Anterior cingulate cortex (tissue), 58 donors: ENCODE results near the gene MYL4.
"Not testable (repeated sequence)": the region's sequence is repeated elsewhere in the genome, so short reads cannot be mapped to it uniquely, and the experiment has no call there.

Source experiments
- DNase-seq, 58 donors: peaks; one replicate each; lab custom pipeline; 2025; lab: John Stamatoyannopoulos, UW

Gene MYL4

DNA sequence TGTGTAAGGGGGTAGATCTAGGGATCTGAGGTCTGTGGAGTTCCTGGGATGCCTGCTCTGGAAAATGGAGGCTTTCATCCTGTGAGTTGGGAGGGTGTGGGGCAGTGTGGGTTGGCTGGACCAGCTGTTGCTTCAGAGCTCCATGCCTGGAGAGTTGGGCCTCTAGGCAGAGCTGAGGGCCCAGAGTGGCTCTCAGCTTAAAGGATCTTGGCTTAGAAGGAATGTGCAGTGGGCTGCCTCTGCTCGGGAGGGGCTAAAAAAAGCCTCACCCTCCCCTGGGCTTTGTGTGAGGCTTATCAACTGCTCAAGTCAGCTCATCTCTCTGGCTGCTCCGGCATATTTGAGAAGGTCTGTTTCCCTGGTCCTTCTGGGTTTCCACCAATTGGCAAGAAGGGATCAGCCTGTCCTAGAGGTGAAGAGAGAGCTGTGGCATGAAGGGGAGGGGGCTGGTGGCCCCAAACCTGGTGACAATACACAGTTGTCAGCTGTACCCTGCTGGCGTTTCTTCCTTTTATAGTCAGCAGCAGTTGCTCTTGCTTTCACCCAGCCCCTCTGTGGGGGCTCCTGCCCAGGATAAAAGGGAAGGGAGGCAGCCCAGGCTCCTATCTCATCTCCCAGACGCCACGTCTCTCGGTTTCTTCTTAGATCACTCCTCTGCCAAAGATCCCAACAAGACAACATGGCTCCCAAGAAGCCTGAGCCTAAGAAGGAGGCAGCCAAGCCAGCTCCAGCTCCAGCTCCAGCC, at the start of gene MYL4:
TSS of gene MYL4 (plus strand) at position 605 of the 745 bp plus-strand sequence. CDS start at position 680, 75 bp downstream.
- no peak for DNase-seq

DNA sequence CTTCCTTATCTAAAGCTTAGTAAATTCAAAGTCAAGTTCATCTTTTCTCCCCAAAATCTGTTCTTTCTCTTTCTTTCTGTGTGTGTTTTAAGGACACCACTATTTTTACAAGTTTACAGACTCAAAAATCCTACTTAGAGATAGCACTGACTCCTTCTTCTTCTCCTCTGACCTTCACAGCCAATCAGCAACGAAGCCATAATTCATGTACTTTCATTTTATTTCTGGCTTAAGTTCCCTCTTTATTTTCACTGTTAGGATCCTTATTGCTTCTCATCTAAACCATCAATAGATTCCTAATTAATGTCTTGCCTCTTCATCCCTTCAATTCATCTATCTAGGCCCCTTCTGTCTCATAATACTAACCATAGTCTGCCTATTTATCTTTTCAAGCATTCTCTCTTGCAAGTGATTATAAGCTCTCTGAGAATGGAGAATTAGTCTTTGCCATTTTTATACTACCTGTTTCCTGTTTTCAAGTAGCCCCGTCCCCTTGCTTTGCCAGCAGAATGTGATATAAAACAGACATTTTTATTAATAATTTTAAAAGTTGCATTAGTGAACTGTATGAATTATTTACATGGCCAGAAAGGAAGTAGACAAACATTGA, 47.0 kb upstream of the MYL4 start:
- DNase-seq, result no peak

GRCh38 chr17:47164263-47164662, 44.9 kb upstream of the MYL4 start:
- no peak for DNase-seq

DNA sequence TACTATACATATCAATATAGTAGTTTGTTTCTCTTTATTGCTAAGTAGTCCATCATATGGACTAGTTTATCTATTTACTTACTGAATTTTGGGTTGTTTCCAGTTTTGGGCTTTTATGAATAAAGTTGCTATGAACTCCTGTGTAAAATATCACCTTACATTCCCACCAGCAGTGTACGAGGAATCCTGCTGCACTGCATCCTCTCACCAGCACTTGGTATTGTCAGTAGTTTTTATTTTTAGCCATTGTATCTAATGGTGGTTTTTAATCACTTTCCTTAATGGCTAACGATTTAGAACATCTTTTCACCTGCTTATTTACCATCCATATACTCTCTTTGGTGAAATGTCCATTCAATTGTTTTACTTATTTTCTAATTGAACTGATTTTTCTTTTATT, 44.0 kb upstream of the MYL4 start:
- no peak for DNase-seq

DNA sequence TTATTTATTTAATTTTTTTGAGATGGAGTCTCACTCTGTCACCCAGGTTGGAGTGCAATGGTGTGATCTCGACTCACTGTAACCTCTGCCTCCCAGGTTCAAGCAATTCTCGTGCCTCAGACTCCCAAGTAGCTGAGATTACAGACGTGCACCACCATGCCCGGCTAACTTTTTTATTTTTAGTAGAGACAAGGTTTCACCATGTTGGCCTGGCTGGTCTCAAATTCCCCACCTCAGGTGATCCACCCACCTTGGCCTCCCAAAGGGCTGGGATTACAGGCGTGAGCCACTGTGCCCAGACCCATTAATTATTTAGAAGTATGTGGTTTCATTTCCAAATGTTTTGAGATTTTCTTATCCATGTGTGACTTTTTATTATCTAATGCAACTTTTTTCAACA, 42.3 kb upstream of the MYL4 start:
- not testable (repeated sequence) for DNase-seq

DNA sequence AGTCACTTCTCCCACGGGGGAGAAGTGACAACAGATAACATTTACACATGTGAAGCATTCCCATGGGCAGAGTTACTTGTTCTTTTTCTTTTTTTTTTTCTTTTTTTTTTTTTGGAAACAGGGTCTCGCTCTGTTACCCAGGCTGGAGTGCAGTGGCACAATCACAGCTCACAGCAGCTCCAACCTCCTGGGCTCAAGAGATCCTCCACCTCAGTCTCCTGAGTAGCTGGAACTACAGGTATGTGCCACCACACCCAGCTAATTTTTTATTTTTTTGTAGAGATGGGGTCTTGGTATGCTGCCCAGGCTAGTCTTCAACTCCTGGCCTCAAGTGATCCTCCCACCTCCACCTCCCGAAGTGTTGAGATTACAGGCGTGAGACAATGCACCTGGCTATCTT, 40.3 kb upstream of the MYL4 start:
- DNase-seq, result not testable (repeated sequence)

GRCh38 chr17:47170710-47171109, 38.4 kb upstream of the MYL4 start:
- DNase-seq, result no peak

DNA sequence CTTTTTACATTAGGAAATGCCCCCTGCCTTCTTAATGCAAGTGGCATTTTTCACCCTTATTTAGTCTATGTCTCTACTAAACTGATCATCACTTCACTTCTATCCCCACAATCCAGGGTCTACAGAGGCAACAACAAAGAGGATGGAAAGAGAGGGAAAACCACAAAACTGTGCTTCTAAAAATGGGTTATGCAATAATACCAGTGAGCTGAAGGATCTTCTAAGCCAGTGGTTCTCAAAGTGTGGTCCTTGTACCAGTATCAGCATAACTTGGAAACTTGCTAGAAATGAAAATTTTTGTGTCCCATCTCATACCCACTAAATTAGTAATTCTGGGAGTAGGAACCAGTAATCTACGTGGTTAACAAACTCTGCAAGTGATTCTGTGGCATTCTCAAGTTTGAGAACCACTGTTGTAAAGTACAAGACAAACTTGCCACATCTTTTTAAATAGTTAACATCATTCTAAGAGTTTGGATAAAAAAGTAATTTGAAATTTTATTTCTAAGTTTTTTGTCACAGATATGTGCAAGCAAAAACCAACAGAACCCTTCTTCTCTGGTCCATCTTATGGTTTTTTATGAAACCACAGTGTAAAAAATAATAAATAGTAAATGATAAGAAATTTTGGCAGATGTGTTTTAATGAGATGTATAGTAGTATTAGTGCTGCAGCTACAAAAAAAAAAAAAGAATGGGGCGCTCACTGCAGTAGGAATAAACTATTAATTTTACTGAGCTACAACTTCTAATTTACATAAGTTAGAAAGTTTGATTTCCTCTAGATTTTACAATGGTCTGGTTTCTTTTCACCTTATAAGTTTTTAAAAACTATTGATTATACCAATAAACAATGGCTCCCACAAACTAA, 36.2 kb upstream of the MYL4 start:
- DNase-seq, result no peak

GRCh38 chr17:47174823-47175222, 34.3 kb upstream of the MYL4 start:
- not testable (repeated sequence) for DNase-seq

- DNase-seq, result no peak
Observed at GRCh38 chr17:47176389-47176826, 32.7 kb upstream of the MYL4 start.

DNA sequence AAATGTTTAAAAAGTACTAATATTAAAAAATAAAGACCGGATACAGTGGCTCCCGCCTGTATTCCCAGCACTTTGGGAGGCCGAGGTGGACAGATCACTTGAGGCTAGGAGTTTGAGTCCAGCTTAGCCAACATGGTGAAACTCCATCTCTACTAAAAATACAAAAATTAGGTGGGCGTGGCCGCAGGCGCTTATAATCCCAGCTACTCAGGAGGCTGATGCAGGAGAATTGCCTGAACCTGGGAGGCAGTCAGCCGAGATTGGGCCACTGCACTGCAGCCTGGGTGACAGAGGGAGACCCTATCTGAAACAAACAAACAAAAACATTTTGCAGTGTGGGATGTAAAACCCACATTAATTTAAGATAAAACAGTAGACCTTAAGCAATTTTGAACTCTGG, 31.9 kb upstream of the MYL4 start:
- no peak for DNase-seq

GRCh38 chr17:47179141-47179540, 30.0 kb upstream of the MYL4 start:
- DNase-seq, result no peak

GRCh38 chr17:47180337-47180736, 28.8 kb upstream of the MYL4 start:
- no peak for DNase-seq

DNA sequence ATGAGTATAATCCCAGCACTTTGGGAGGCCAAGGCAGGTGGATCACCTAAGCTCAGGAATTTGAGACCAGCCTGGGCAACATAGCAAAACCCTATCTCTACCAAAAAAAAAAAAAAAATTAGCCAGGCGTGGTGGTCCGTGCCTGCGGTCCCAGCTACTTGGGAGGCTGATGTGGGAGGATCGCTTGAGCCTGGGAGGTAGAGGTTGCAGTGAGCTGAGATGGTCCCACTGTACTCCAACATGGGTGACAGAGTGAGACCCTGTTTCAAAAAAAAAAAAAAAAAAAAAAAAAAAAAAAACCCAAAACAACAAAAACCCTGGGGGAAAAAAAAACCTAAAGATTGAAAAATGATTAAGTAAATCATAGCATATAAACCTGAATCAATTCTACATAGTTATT, 28.2 kb upstream of the MYL4 start:
- DNase-seq, result not testable (repeated sequence)

GRCh38 chr17:47184681-47185080, 24.5 kb upstream of the MYL4 start:
- DNase-seq, result no peak

DNA sequence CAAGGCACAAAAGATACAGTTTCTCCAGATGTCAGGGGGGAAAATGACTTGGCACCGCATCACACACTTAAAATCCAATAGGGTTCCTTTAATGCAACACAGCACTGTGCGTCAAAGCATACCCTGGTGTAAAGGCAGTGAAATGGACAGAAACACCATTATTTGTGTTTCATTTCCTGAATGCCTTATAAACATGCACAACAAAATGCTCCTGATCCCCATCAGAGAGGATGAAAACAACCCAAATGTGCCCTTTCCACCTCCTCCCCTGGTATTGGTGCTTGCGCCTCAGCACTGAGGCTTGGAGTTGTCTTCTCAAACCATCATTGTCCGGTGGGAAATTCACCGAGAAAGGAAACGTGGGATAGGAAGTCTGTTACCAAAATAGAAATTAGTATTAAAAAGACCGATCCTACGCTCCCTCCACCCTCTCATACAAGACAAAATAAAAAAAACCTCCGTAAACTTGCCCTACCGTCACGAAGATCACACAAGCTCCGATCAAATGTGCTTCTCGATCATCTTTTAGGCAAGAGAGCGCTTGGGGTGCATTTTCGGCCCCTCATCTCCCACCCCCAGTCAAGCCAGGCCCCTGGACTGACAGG, 20.8 kb upstream of the MYL4 start:
- peak in 1 of 58 donors; percentile 28 for DNase-seq

DNA sequence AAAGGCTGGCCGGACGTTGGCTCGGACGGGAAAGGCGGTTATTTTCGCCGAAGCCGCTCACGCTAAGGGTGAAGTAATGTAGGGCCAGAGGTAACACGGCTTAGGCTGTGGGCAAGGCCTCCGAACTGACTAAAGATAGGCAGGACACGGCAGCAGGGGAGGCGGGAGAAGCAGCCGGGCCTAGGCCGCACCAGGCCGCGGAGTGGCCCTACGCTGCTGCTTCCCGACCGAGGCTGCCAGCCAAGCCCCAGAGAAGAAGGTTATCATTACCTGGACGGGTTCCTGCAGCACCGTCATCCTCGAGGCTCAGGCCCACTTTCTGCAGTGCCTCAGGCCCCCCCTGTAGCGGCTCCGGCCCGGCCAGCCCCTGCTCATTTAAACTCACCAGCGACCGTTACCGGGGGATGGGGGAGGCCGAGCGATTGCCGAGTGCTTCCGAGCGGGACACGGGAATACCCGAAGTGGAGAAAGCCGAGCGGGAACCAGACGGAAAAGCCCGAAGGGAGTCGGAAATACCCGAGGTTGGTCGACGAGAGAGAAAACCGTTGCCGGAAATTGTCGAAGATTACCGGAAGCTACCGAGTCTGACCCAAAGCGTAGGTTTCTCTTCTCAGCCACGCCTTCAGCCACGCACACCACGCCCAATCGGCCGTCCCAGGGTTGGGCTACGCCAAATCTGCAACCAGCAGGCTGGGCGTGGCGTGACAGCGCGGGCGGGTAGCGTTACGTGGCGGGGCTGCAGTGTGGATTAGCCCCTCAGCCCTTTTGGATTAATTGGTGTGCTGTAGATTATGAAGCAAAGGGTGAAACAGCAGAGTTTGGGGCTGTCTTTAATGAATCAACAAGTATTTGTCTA, 20.0 kb upstream of the MYL4 start, which contains the start of gene CDC27:
TSS of gene CDC27 (minus strand) at position 420 of the 856 bp plus-strand sequence. CDS start at position 297, 123 bp downstream.
- DNase-seq, result peak; percentile 78 to 99 (median 95)

GRCh38 chr17:47189732-47190237, 19.4 kb upstream of the MYL4 start:
- no peak for DNase-seq

- DNase-seq, result no peak
Observed at GRCh38 chr17:47190243-47190642, 18.9 kb upstream of the MYL4 start.
